ENCODE measurements around the gene NUDT5. TPM values are rescaled to one million over a fixed set of nuclear protein-coding genes. Genes with fewer than 3 reads are reported as not detected.

NUDT5 gene
- total and polyA plus RNA-seq, 2 of the 13 experiments (the other 11 are each of a cell fraction or from before 2014, with no cell fraction given), result 79.6 to 134 TPM

DNA sequence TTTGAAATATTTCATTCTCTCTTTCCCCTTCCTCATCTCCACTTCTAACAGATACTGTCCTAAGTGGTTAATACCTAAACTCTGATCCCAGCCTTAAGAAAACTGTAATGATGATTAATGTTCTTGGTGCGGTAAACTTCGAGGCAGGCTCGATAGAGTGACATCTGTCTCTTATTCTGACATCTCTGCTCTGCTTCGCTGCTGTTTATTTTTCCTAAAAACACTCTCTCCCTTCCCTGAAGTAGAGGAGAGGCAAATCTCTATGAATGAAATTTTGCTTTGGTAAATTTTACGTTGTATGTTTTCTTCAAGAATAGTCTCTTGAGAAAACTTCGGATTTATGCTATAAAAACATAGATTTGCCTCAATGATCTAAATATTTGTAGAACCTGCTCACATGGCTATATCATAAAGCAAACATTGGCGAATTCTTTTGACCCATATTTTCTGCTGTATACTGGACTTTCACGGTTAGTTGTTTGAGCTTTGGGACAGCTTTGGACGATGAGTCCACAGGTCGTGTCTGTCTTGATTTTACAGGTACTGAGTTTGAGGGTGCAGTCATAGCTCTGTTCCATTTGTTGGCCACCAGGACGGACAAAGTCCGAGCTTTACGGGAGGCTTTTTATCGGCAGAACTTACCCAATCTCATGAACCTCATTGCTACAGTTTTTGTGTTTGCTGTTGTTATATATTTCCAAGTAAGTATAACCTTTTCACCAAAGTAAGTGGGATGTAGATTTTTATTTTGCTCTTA is 39.1 kb downstream of the NUDT5 start (continued):
- TF ChIP-seq GFI1 (CRISPR knock-in tag; IDR thresholded peaks at IDR 0.05; ENCODE audit: borderline replicate concordance), result 0 out of 2 replicates have a peak, but pooled peaks have one; percentile 20
- 0 out of 2 replicates have a peak, but pooled peaks have one; percentile 24 for TF ChIP-seq FOXA3 (CRISPR knock-in tag; IDR thresholded peaks at IDR 0.05)
- TF ChIP-seq, protein P1, sequence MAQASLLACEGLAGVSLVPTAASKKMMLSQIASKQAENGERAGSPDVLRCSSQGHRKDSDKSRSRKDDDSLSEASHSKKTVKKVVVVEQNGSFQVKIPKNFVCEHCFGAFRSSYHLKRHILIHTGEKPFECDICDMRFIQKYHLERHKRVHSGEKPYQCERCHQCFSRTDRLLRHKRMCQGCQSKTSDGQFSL (CRISPR knock-in tag; IDR thresholded peaks at IDR 0.05), result no peak
- TF ChIP-seq ZNF792 (CRISPR knock-in tag; IDR thresholded peaks at IDR 0.05), result no peak

DNA sequence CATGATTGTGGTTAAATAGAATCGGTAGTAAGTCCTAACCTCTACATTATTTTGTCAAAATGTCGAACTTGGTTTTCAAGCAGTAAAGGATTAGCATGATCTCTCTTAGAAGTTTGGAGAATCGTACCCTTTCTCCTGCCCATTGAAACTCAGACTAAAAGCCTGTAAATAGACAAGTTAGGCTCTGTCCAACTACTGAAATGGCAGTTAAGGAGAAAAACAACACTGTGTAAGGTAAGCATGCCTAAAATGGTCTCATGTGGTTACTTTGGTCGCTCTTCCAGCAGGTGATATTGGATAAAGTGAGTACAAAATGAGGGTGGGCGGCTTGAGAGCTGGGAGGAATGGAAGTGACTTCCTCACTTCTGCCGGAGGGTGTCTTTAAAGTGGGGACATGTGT is 41.2 kb downstream of the NUDT5 start:
- Histone ChIP-seq H3K36me3 (replicated peaks in 1 of 2; ENCODE audit: control insufficient read depth in 1 of 2, insufficient read depth in 2 of 2, low read length in 2 of 2) (peaks cover 0 to 8% of the 10 kb centered on the region in 2 experiments; a peak in 1 of 5 replicates), H3K27me3 (ENCODE audit: control insufficient read depth in 1 of 2, insufficient read depth in 2 of 2, low read length in 2 of 2) (no peaks in the 10 kb centered on the region), H4K20me1 (ENCODE audit: insufficient read depth, low read length) (no peaks in the 10 kb centered on the region), H3K79me2 (ENCODE audit: insufficient read depth, low read length) (no peaks in the 10 kb centered on the region), H2AFZ (ENCODE audit: low read length) (no peak overlapping the region), H3K4me2 (ENCODE audit: low read depth, low read length) (no peak overlapping the region), H3K27ac (ENCODE audit: extremely low read length, insufficient read depth, low read length) (no peak overlapping the region), H3K9ac (ENCODE audit: insufficient read depth, low read depth, low read length) (no peak overlapping the region), H3K4me3 (replicated peaks in 1 of 3; ENCODE audit: insufficient read depth in 1 of 3, low read depth in 2 of 3, low read length in 3 of 3) (no peak overlapping the region), H3K9me3 (ENCODE audit: low read length) (no peaks in the 10 kb centered on the region), H3K4me1 (ENCODE audit: insufficient read depth, low read length) (peaks cover 26% of the 10 kb centered on the region)
- CTCF ChIA-PET (ENCODE audit: low intra/inter-chr PET ratio, low total read pairs), result no interaction called here
- POLR2A ChIA-PET, result no interaction called here
- intact Hi-C loops (cut with micrococcal nuclease; ENCODE audit: unreplicated experiment) (no loop called here), in situ Hi-C loops (cut with HindIII; ENCODE audit: extremely low pct_ligation_motif_present, low pct_unique_long_range_greater_than_20kb) (no loop called here)
- no peak for FAIRE-seq
- WGBS (ENCODE audit: low lambda C conversion rate), result 87% methylated on average over 6 of the region's 6 CpGs
- no peak for ATAC-seq
- no TSS peak for BruUV-seq (replicated peaks)
- no peak for DNase-seq (ENCODE audit: low spot score)
- no peak for TF ChIP-seq ZNF496 (CRISPR knock-in tag; IDR thresholded peaks at IDR 0.05; ENCODE audit: insufficient replicate concordance)
- TF ChIP-seq ATF1 (CRISPR knock-in tag; IDR thresholded peaks at IDR 0.05), result no peak
- no peak for TF ChIP-seq ZNF367 (CRISPR knock-in tag; IDR thresholded peaks at IDR 0.05; ENCODE audit: borderline replicate concordance)
- TF ChIP-seq, protein P2, sequence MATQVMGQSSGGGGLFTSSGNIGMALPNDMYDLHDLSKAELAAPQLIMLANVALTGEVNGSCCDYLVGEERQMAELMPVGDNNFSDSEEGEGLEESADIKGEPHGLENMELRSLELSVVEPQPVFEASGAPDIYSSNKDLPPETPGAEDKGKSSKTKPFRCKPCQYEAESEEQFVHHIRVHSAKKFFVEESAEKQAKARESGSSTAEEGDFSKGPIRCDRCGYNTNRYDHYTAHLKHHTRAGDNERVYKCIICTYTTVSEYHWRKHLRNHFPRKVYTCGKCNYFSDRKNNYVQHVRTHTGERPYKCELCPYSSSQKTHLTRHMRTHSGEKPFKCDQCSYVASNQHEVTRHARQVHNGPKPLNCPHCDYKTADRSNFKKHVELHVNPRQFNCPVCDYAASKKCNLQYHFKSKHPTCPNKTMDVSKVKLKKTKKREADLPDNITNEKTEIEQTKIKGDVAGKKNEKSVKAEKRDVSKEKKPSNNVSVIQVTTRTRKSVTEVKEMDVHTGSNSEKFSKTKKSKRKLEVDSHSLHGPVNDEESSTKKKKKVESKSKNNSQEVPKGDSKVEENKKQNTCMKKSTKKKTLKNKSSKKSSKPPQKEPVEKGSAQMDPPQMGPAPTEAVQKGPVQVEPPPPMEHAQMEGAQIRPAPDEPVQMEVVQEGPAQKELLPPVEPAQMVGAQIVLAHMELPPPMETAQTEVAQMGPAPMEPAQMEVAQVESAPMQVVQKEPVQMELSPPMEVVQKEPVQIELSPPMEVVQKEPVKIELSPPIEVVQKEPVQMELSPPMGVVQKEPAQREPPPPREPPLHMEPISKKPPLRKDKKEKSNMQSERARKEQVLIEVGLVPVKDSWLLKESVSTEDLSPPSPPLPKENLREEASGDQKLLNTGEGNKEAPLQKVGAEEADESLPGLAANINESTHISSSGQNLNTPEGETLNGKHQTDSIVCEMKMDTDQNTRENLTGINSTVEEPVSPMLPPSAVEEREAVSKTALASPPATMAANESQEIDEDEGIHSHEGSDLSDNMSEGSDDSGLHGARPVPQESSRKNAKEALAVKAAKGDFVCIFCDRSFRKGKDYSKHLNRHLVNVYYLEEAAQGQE (IDR thresholded peaks at IDR 0.05; ENCODE audit: borderline replicate concordance in 1 of 2, low read depth in 1 of 2, low read length in 2 of 2), result no peak
- TF ChIP-seq, protein P3, sequence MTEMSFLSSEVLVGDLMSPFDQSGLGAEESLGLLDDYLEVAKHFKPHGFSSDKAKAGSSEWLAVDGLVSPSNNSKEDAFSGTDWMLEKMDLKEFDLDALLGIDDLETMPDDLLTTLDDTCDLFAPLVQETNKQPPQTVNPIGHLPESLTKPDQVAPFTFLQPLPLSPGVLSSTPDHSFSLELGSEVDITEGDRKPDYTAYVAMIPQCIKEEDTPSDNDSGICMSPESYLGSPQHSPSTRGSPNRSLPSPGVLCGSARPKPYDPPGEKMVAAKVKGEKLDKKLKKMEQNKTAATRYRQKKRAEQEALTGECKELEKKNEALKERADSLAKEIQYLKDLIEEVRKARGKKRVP (CRISPR knock-in tag; IDR thresholded peaks at IDR 0.05), result no peak
- no peak for TF ChIP-seq HDAC1 (CRISPR knock-in tag; IDR thresholded peaks at IDR 0.05)
- TF ChIP-seq, protein P4, sequence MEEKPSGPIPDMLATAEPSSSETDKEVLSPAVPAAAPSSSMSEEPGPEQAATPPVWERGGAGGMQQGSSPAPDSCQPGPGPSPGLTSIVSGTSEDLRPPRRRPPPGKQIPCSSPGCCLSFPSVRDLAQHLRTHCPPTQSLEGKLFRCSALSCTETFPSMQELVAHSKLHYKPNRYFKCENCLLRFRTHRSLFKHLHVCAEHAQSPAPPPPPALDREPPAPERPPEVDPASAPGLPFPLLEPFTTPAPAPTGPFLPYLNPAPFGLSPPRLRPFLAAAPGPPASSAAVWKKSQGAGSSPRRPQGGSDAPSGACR (CRISPR knock-in tag; IDR thresholded peaks at IDR 0.05), result no peak
- TF ChIP-seq, protein P5, sequence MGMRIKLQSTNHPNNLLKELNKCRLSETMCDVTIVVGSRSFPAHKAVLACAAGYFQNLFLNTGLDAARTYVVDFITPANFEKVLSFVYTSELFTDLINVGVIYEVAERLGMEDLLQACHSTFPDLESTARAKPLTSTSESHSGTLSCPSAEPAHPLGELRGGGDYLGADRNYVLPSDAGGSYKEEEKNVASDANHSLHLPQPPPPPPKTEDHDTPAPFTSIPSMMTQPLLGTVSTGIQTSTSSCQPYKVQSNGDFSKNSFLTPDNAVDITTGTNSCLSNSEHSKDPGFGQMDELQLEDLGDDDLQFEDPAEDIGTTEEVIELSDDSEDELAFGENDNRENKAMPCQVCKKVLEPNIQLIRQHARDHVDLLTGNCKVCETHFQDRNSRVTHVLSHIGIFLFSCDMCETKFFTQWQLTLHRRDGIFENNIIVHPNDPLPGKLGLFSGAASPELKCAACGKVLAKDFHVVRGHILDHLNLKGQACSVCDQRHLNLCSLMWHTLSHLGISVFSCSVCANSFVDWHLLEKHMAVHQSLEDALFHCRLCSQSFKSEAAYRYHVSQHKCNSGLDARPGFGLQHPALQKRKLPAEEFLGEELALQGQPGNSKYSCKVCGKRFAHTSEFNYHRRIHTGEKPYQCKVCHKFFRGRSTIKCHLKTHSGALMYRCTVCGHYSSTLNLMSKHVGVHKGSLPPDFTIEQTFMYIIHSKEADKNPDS (CRISPR knock-in tag; IDR thresholded peaks at IDR 0.05), result no peak
- no peak for TF ChIP-seq SOX13 (IDR thresholded peaks at IDR 0.05)
- TF ChIP-seq SOX13 (CRISPR knock-in tag; conservative IDR thresholded peaks at IDR 0.05 in 1 of 2, IDR thresholded peaks at IDR 0.05 in 1 of 2), result no peak
- TF ChIP-seq U2AF2 (IDR thresholded peaks at IDR 0.05; ENCODE audit: low read depth, low read length), result no peak

Data from HepG2 (cell line).